H1 (cell line): ENCODE data around the gene MACF1. TPM values are rescaled to one million over a fixed set of nuclear protein-coding genes. Genes with fewer than 3 reads are reported as not detected.

Experiments used
- CTCF ChIA-PET: fragments of 300-600 bp; sonication (Branson Sonifier 250); formaldehyde crosslinking; loops from one replicate; lab custom pipeline; 2021; ENCODE audit not compliant: partially characterized antibody; lab: Charles Lee
- POLR2A ChIA-PET: fragments of 300-600 bp; sonication (Branson Sonifier 250); formaldehyde crosslinking; loops from one replicate; lab custom pipeline; 2021; ENCODE audit warnings: inconsistent platforms; ENCODE audit not compliant: partially characterized antibody; lab: Charles Lee
- DNase-seq, 2 experiments: peaks; one replicate each; pipeline versions ENCODE4 v3.0.0 to v3.0.0-alpha.2; 2010 to 2022; ENCODE audit warnings: low spot score in 2 of 2, low read depth in 1 of 2, mixed read lengths in 1 of 2
- FAIRE-seq: peaks from 2 replicates; lab custom pipeline; 2011; peaks lifted over from hg19 to GRCh38; lab: Jason Lieb, UNC
- H2AFZ ChIP-seq: 2 replicates; pipeline ENCODE4 v1.8.1; 2012; ENCODE audit warnings: low read length, inconsistent platforms
- H2AK5ac ChIP-seq: 2 replicates; pipeline ENCODE4 v1.6.1; 2013; ENCODE audit warnings: low read depth, low read length
- H2BK120ac ChIP-seq: replicated peaks from 2 replicates; pipeline ENCODE3; 2013; ENCODE audit warnings: low read depth, low read length, inconsistent platforms
- H2BK12ac ChIP-seq: 2 replicates; pipeline ENCODE4 v1.6.1; 2013; ENCODE audit warnings: low read depth, low read length
- H2BK15ac ChIP-seq: 2 replicates; pipeline ENCODE4 v1.6.1; 2013; ENCODE audit warnings: low read length
- H2BK20ac ChIP-seq: 2 replicates; pipeline ENCODE4 v1.6.1; 2013; ENCODE audit warnings: low read length
- H2BK5ac ChIP-seq: 2 replicates; pipeline ENCODE4 v1.6.1; 2013; ENCODE audit warnings: low read depth, low read length
- H3K14ac ChIP-seq: 2 replicates; pipeline ENCODE4 v1.6.1; 2013; ENCODE audit warnings: inconsistent platforms; ENCODE audit not compliant: insufficient read length
- H3K18ac ChIP-seq: 2 replicates; pipeline ENCODE4 v1.6.1; 2013; ENCODE audit warnings: low read length; ENCODE audit errors: extremely low read depth
- H3K23ac ChIP-seq: 2 replicates; pipeline ENCODE4 v1.6.1; 2013; ENCODE audit warnings: inconsistent platforms; ENCODE audit not compliant: insufficient read length
- H3K23me2 ChIP-seq: 2 replicates; pipeline ENCODE4 v1.6.1; 2013; ENCODE audit warnings: low read depth, low read length
- H3K27ac ChIP-seq: 2 replicates; pipeline ENCODE4 v1.6.1; 2011; ENCODE audit warnings: low read depth, low read length, inconsistent platforms
- H3K27me3 ChIP-seq, 4 experiments: replicated peaks in 1 of 4; 1 replicate in 1 of 4; 2 replicates in 3 of 4; pipeline versions ENCODE4 v1.6.1 to v1.8.1; 2011 to 2013; ENCODE audit warnings: low read length in 3 of 4, mild to moderate bottlenecking in 3 of 4, inconsistent platforms in 2 of 4, mixed read lengths in 2 of 4, moderate library complexity in 1 of 4; ENCODE audit not compliant: control insufficient read depth in 3 of 4, insufficient read depth in 3 of 4; ENCODE audit errors: extremely low read depth in 1 of 4
- H3K36me3 ChIP-seq, 4 experiments: 2 replicates each; pipeline versions ENCODE4 v1.6.1 to v1.8.1; 2011 to 2013; ENCODE audit warnings: mild to moderate bottlenecking in 4 of 4, low read length in 3 of 4, moderate library complexity in 2 of 4, control low read depth in 1 of 4, inconsistent platforms in 1 of 4; ENCODE audit not compliant: insufficient read depth in 4 of 4, control insufficient read depth in 2 of 4
- H3K4ac ChIP-seq: replicated peaks from 2 replicates; pipeline ENCODE3; 2013; ENCODE audit warnings: low read length, low read depth, mixed read lengths, inconsistent platforms; ENCODE audit not compliant: insufficient read length
- H3K4me1 ChIP-seq, 4 experiments: replicated peaks in 1 of 4; 1 replicate in 1 of 4; 2 replicates in 3 of 4; pipeline versions ENCODE4 v1.6.1 to v1.8.1; 2011 to 2013; ENCODE audit warnings: low read length in 3 of 4, inconsistent platforms in 2 of 4, mixed read lengths in 1 of 4; ENCODE audit not compliant: insufficient read depth in 4 of 4, control insufficient read depth in 3 of 4
- H3K4me2 ChIP-seq, 2 experiments: 2 replicates each; pipeline versions ENCODE4 v1.6.1 to v1.8.1; 2011 to 2013; ENCODE audit warnings: low read depth in 2 of 2, low read length in 2 of 2, control low read depth in 1 of 2, inconsistent platforms in 1 of 2, mild to moderate bottlenecking in 1 of 2; ENCODE audit not compliant: insufficient read depth in 1 of 2
- H3K4me3 ChIP-seq, 4 experiments: fragments of 200-600, 300-600 bp in 1 of 4; sonication (generic), shearing (Covaris generic), sonication (Bioruptor Twin) in 1 of 4; 2 replicates each; pipeline versions ENCODE4 v1.5.1 to v1.8.1; 2011 to 2016; ENCODE audit warnings: low read length in 4 of 4, low read depth in 3 of 4, control low read depth in 2 of 4, inconsistent platforms in 2 of 4, mild to moderate bottlenecking in 2 of 4, mixed read lengths in 1 of 4, moderate library complexity in 1 of 4; ENCODE audit not compliant: insufficient read depth in 2 of 4; ENCODE audit errors: extremely low read depth in 1 of 4
- H3K56ac ChIP-seq: replicated peaks from 2 replicates; pipeline ENCODE3; 2013; ENCODE audit warnings: low read depth, mild to moderate bottlenecking, mixed read lengths, low read length, inconsistent platforms; ENCODE audit not compliant: insufficient read length
- H3K79me1 ChIP-seq: 2 replicates; pipeline ENCODE4 v1.6.1; 2013; ENCODE audit warnings: low read depth, low read length, control low read depth
- H3K79me2 ChIP-seq, 2 experiments: 2 replicates each; pipeline versions ENCODE4 v1.6.1 to v1.8.1; 2012 to 2013; ENCODE audit warnings: low read length in 2 of 2, mild to moderate bottlenecking in 2 of 2, inconsistent platforms in 1 of 2; ENCODE audit not compliant: insufficient read depth in 2 of 2, control insufficient read depth in 1 of 2
- H3K9ac ChIP-seq, 4 experiments: replicated peaks in 1 of 4; 1 replicate in 1 of 4; 2 replicates in 3 of 4; pipeline versions ENCODE4 v1.6.1 to v1.8.1; 2011 to 2013; ENCODE audit warnings: low read depth in 3 of 4, low read length in 3 of 4, control low read depth in 2 of 4, mild to moderate bottlenecking in 2 of 4, moderate library complexity in 2 of 4, inconsistent platforms in 1 of 4; ENCODE audit errors: extremely low read depth in 1 of 4
- H3K9me3 ChIP-seq, 2 experiments: 2 replicates each; pipeline versions ENCODE4 v1.6.1 to v1.8.1; 2012 to 2013; ENCODE audit warnings: mild to moderate bottlenecking in 2 of 2, moderate library complexity in 2 of 2, control low read depth in 1 of 2, inconsistent platforms in 1 of 2, low read depth in 1 of 2, low read length in 1 of 2, mixed read lengths in 1 of 2; ENCODE audit not compliant: insufficient read depth in 2 of 2
- H4K20me1 ChIP-seq, 2 experiments: replicated peaks in 1 of 2; 2 replicates each; pipeline versions ENCODE3 to v1.8.1; 2011 to 2013; ENCODE audit warnings: inconsistent platforms in 2 of 2, low read length in 2 of 2, mild to moderate bottlenecking in 1 of 2; ENCODE audit not compliant: insufficient read depth in 2 of 2, control insufficient read depth in 1 of 2
- H4K5ac ChIP-seq: 2 replicates; pipeline ENCODE4 v1.6.1; 2013; ENCODE audit warnings: low read length, low read depth, mixed read lengths, inconsistent platforms; ENCODE audit not compliant: insufficient read length
- H4K8ac ChIP-seq: 2 replicates; pipeline ENCODE4 v1.8.0; 2013; ENCODE audit warnings: mild to moderate bottlenecking, moderate library complexity, low read length, inconsistent platforms; ENCODE audit not compliant: insufficient read depth; ENCODE audit errors: extremely low read depth
- H4K91ac ChIP-seq: replicated peaks from 2 replicates; pipeline ENCODE3; 2013; ENCODE audit warnings: low read length, mixed read lengths, inconsistent platforms; ENCODE audit not compliant: insufficient read length
- CBX8 ChIP-seq: fragments of 300-800, 300-1000 bp; sonication (generic); IDR thresholded peaks from 2 replicates; pipeline ENCODE4 v1.7.1; 2016; ENCODE audit warnings: low read depth, low read length, borderline replicate concordance
- CTCF ChIP-seq, 3 experiments: IDR thresholded peaks; 1 replicate in 2 of 3; 2 replicates in 1 of 3; pipeline versions ENCODE4 v1.5.1 to v1.6.1; 2011; ENCODE audit warnings: low read length in 3 of 3, mild to moderate bottlenecking in 3 of 3, inconsistent platforms in 2 of 3, low read depth in 1 of 3, moderate library complexity in 1 of 3; ENCODE audit not compliant: insufficient read depth in 1 of 3; ENCODE audit errors: control extremely low read depth in 1 of 3
- GTF2F1 ChIP-seq: IDR thresholded peaks from 2 replicates; pipeline ENCODE4 v1.6.1; 2012; ENCODE audit warnings: low read depth, low read length, improper control_type of control experiment, borderline replicate concordance
- HDAC2 ChIP-seq, 2 experiments: fragments of 300-600 bp in 1 of 2; sonication (generic) in 1 of 2; IDR thresholded peaks; 2 replicates each; pipeline ENCODE4 v1.6.1; 2011 to 2012; ENCODE audit warnings: low read depth in 2 of 2, low read length in 2 of 2, mild to moderate bottlenecking in 2 of 2, moderate library complexity in 2 of 2, borderline replicate concordance in 1 of 2, inconsistent platforms in 1 of 2
- KDM5A ChIP-seq: fragments of 200-600 bp; IDR thresholded peaks from 2 replicates; pipeline ENCODE4 v1.7.1; 2012; ENCODE audit warnings: mild to moderate bottlenecking, low read length, inconsistent platforms, mixed read lengths
- SIRT6 ChIP-seq: IDR thresholded peaks from one replicate; pipeline ENCODE4 v1.7.1; 2012; ENCODE audit warnings: low read length, inconsistent platforms
- SP4 ChIP-seq: IDR thresholded peaks from 2 replicates; pipeline ENCODE4 v1.6.1; 2012; ENCODE audit warnings: low read length, inconsistent platforms
- SRF ChIP-seq: IDR thresholded peaks from 2 replicates; pipeline ENCODE4 v1.6.1; 2011; ENCODE audit warnings: mild to moderate bottlenecking, low read depth, low read length, moderate library complexity
- TAF7 ChIP-seq: optimal IDR thresholded peaks from 2 replicates; pipeline ENCODE3; 2011; ENCODE audit warnings: low read depth, mild to moderate bottlenecking, inconsistent platforms, low read length, moderate library complexity, borderline replicate concordance
- USF2 ChIP-seq: IDR thresholded peaks from 2 replicates; pipeline ENCODE4 v1.6.1; 2011; ENCODE audit warnings: low read length, improper control_type of control experiment
- WGBS, 2 experiments: shearing (Covaris generic) in 1 of 2; methylation state at CpG; one replicate each; pipeline versions ENCODE4 v1.1.6 to v1.1.7; 2013 to 2015; ENCODE audit warnings: low lambda C conversion rate in 2 of 2, mixed read lengths in 2 of 2, inconsistent platforms in 1 of 2, low coverage in 1 of 2, missing lambda C conversion rate in 1 of 2; ENCODE audit not compliant: insufficient replicate concordance in 2 of 2, insufficient coverage in 1 of 2, insufficient read length in 1 of 2; ENCODE audit errors: extremely low coverage in 1 of 2, missing lambda C conversion rate in 1 of 2; 5-methylcytosine and 5-hydroxymethylcytosine counted together
- polyA plus RNA-seq, 7 experiments: library from polyadenylated mRNA; depleted of rRNA in 3 of 7; stranded (reverse) in 5 of 7; unstranded in 2 of 7; fragments of >200 nt in 5 of 7; fragments of 200-250 nt in 2 of 7; gene quantifications; 1 replicate in 5 of 7; 2 replicates in 1 of 7; 4 replicates in 1 of 7; pipeline versions ENCODE4 v1.2.1 to v1.2.3, GENCODE V29; 2011 to 2013; ENCODE audit warnings: missing spikeins in 2 of 7, mixed read lengths in 2 of 7
- total RNA-seq: library from RNA; stranded (reverse); fragmentation: NEBNext Ultra II Directional; extraction: Animal tissue kit (Norgen Biotek cat#: 25700); gene quantifications from 2 replicates; pipeline ENCODE4 v1.2.1, GENCODE V29; 2021

The MACF1 gene
- total and polyA plus RNA-seq, 2 of the 8 experiments (the other 6 are each of a cell fraction or from before 2014, with no cell fraction given): 59.8 to 285 TPM

GRCh38 chr1:39453603-39454002, 249.1 kb downstream of the MACF1 start:
- Histone ChIP-seq H4K8ac (no peak overlapping the region), H3K4me2 (no peak overlapping the region), H3K4me1 (no peaks in the 10 kb centered on the region), H2BK20ac (no peak overlapping the region), H3K23me2 (no peaks in the 10 kb centered on the region), H3K23ac (no peak overlapping the region), H2AFZ (no peak overlapping the region), H3K18ac (no peak overlapping the region), H4K20me1 (peaks cover 2% of the 10 kb centered on the region in 2 experiments), H3K56ac (no peak overlapping the region), H3K27ac (no peak overlapping the region), H2BK5ac (no peak overlapping the region), H2BK120ac (no peak overlapping the region), H3K27me3 (no peaks in the 10 kb centered on the region), H3K4ac (no peak overlapping the region), H3K14ac (no peak overlapping the region), H3K79me1 (no peaks in the 10 kb centered on the region), H3K4me3 (no peak overlapping the region), H4K5ac (no peak overlapping the region), H2BK12ac (no peak overlapping the region), H3K79me2 (no peaks in the 10 kb centered on the region), H2BK15ac (no peak overlapping the region), H4K91ac (no peak overlapping the region), H3K36me3 (peaks cover 53 to 97% (median 84%) of the 10 kb centered on the region in 4 experiments), H2AK5ac (no peak overlapping the region), H3K9me3 (no peaks in the 10 kb centered on the region), H3K9ac (no peak overlapping the region)
- POLR2A ChIA-PET: interaction anchor here (0.7 to 1.5 kb wide), 2 partner anchors 13 to 27 kb away, joined by 3 read pairs; no protein-coding TSS in a partner anchor
- CTCF ChIA-PET: interaction anchor here (0.6 kb wide), 1 partner anchor 579 kb away, joined by 5 read pairs; no protein-coding TSS in a partner anchor
- no peak for DNase-seq
- 94% methylated on average over 8 of the region's 8 CpGs; no CpG with 5 or more reads in 1 of the 2 experiments for WGBS, 2 experiments
- no peak for FAIRE-seq
- no peak for TF ChIP-seq KDM5A
- no peak for TF ChIP-seq CTCF (IDR thresholded peaks at IDR 0.05; ENCODE audit: control extremely low read depth in 1 of 3, insufficient read depth in 1 of 3, low read depth in 1 of 3, low read length in 3 of 3)
- TF ChIP-seq TAF7: no peak
- no peak for TF ChIP-seq HDAC2 (IDR thresholded peaks at IDR 0.05; ENCODE audit: borderline replicate concordance in 1 of 2, low read depth in 2 of 2, low read length in 2 of 2)
- no peak for TF ChIP-seq GTF2F1
- no peak for TF ChIP-seq SP4
- no peak for TF ChIP-seq USF2
- TF ChIP-seq SRF: no peak
- TF ChIP-seq CBX8: no peak
- no peak for TF ChIP-seq SIRT6
